ENCODE results near the gene SIGLEC11.
"Not testable (repeated sequence)": the region's sequence is repeated elsewhere in the genome, so short reads cannot be mapped to it uniquely, and the experiment has no call there.

The SIGLEC11 gene

GRCh38 chr19:49950956-49951526 lies 9.9 kb downstream of the SIGLEC11 start:
- DNase-seq, result no peak

GRCh38 chr19:49950590-49950948 lies 10.4 kb downstream of the SIGLEC11 start:
- DNase-seq, result no peak

- DNase-seq, result no peak
These were observed 11.0 kb downstream of the SIGLEC11 start for GRCh38 chr19:49949742-49950589.

- no peak for DNase-seq
These were observed 14.6 kb downstream of the SIGLEC11 start for GRCh38 chr19:49946415-49946814.

GRCh38 chr19:49944567-49944966 lies 16.4 kb downstream of the SIGLEC11 start:
- DNase-seq, result not testable (repeated sequence)

GRCh38 chr19:49940482-49940791 lies 20.5 kb downstream of the SIGLEC11 start:
- no peak for DNase-seq

GRCh38 chr19:49939721-49940481 lies 21.1 kb downstream of the SIGLEC11 start:
- no peak for DNase-seq

GRCh38 chr19:49938662-49939061 lies 22.3 kb downstream of the SIGLEC11 start:
- DNase-seq, result no peak

GRCh38 chr19:49937750-49938381 lies 23.1 kb downstream of the SIGLEC11 start:
- peak; percentile 75 to 91 for DNase-seq

- DNase-seq, result no peak
These were observed 24.4 kb downstream of the SIGLEC11 start for GRCh38 chr19:49936549-49936948.

GRCh38 chr19:49933643-49934042 lies 27.3 kb downstream of the SIGLEC11 start:
- DNase-seq, result no peak

GRCh38 chr19:49932731-49933131 lies 28.2 kb downstream of the SIGLEC11 start:
- DNase-seq, result no peak

GRCh38 chr19:49932041-49932451 lies 28.9 kb downstream of the SIGLEC11 start:
- DNase-seq, result no peak

- no peak for DNase-seq
These were observed 29.5 kb downstream of the SIGLEC11 start for GRCh38 chr19:49931293-49932040.

- peak in 1 of 2 experiments; percentile 73 for DNase-seq
These were observed 30.4 kb downstream of the SIGLEC11 start for GRCh38 chr19:49930483-49931011.

- DNase-seq, result peak; percentile 98 to 99
These were observed 31.1 kb downstream of the SIGLEC11 start for GRCh38 chr19:49929611-49930482.

GRCh38 chr19:49929121-49929610 lies 31.8 kb downstream of the SIGLEC11 start, which contains the start of the genes ATF5 and NUP62:
Gene ATF5 (plus strand): TSS chr19:49929205. CDS start chr19:49930851, 1,646 bp downstream.
Gene NUP62 (minus strand): TSS chr19:49929504. CDS start chr19:49909807, 19,697 bp downstream.
- DNase-seq, result peak; percentile 98

- peak; percentile 34 to 50 for DNase-seq
These were observed 33.3 kb downstream of the SIGLEC11 start for GRCh38 chr19:49927526-49928264.

- DNase-seq, result no peak
These were observed 34.5 kb downstream of the SIGLEC11 start for GRCh38 chr19:49926515-49926914.

- DNase-seq, result no peak
These were observed 35.5 kb downstream of the SIGLEC11 start for GRCh38 chr19:49925486-49925885.

Data from NCI-H446 (cell line).